ENCODE results near the gene HNRNPAB.

GRCh38 chr5:178215280-178216002 is 11.1 kb downstream of the HNRNPAB start:
- no peak for TF ChIP-seq CTCF (IDR thresholded peaks at IDR 0.05; ENCODE audit: low read depth, low read length)
- TF ChIP-seq EZH2phosphoT487 (IDR thresholded peaks at IDR 0.05; ENCODE audit: low read depth) = no peak

Measured in OCI-LY3 (cell line).